H1 (cell line): Measurements from ENCODE around the gene LRP1-AS. TPM values are rescaled to one million over a fixed set of nuclear protein-coding genes. Genes with fewer than 3 reads are reported as not detected.
A peak's percentile ranks its signal among the peaks of the same experiment; 100 is the strongest.

Source experiments
- CTCF ChIA-PET: fragments of 300-600 bp; sonication (Branson Sonifier 250); formaldehyde crosslinking; loops from one replicate; lab custom pipeline; 2021; ENCODE audit not compliant: partially characterized antibody; lab: Charles Lee
- POLR2A ChIA-PET: fragments of 300-600 bp; sonication (Branson Sonifier 250); formaldehyde crosslinking; loops from one replicate; lab custom pipeline; 2021; ENCODE audit warnings: inconsistent platforms; ENCODE audit not compliant: partially characterized antibody; lab: Charles Lee
- DNase-seq, 2 experiments: peaks; one replicate each; pipeline versions ENCODE4 v3.0.0 to v3.0.0-alpha.2; 2010 to 2022; ENCODE audit warnings: low spot score in 2 of 2, low read depth in 1 of 2, mixed read lengths in 1 of 2
- FAIRE-seq: peaks from 2 replicates; lab custom pipeline; 2011; peaks lifted over from hg19 to GRCh38; lab: Jason Lieb, UNC
- H2AFZ ChIP-seq: 2 replicates; pipeline ENCODE4 v1.8.1; 2012; ENCODE audit warnings: low read length, inconsistent platforms
- H2AK5ac ChIP-seq: 2 replicates; pipeline ENCODE4 v1.6.1; 2013; ENCODE audit warnings: low read depth, low read length
- H2BK120ac ChIP-seq: replicated peaks from 2 replicates; pipeline ENCODE3; 2013; ENCODE audit warnings: low read depth, low read length, inconsistent platforms
- H2BK12ac ChIP-seq: 2 replicates; pipeline ENCODE4 v1.6.1; 2013; ENCODE audit warnings: low read depth, low read length
- H2BK15ac ChIP-seq: 2 replicates; pipeline ENCODE4 v1.6.1; 2013; ENCODE audit warnings: low read length
- H2BK20ac ChIP-seq: 2 replicates; pipeline ENCODE4 v1.6.1; 2013; ENCODE audit warnings: low read length
- H2BK5ac ChIP-seq: 2 replicates; pipeline ENCODE4 v1.6.1; 2013; ENCODE audit warnings: low read depth, low read length
- H3K14ac ChIP-seq: 2 replicates; pipeline ENCODE4 v1.6.1; 2013; ENCODE audit warnings: inconsistent platforms; ENCODE audit not compliant: insufficient read length
- H3K18ac ChIP-seq: 2 replicates; pipeline ENCODE4 v1.6.1; 2013; ENCODE audit warnings: low read length; ENCODE audit errors: extremely low read depth
- H3K23ac ChIP-seq: 2 replicates; pipeline ENCODE4 v1.6.1; 2013; ENCODE audit warnings: inconsistent platforms; ENCODE audit not compliant: insufficient read length
- H3K23me2 ChIP-seq: 2 replicates; pipeline ENCODE4 v1.6.1; 2013; ENCODE audit warnings: low read depth, low read length
- H3K27ac ChIP-seq: 2 replicates; pipeline ENCODE4 v1.6.1; 2011; ENCODE audit warnings: low read depth, low read length, inconsistent platforms
- H3K27me3 ChIP-seq, 4 experiments: replicated peaks in 1 of 4; 1 replicate in 1 of 4; 2 replicates in 3 of 4; pipeline versions ENCODE4 v1.6.1 to v1.8.1; 2011 to 2013; ENCODE audit warnings: low read length in 3 of 4, mild to moderate bottlenecking in 3 of 4, inconsistent platforms in 2 of 4, mixed read lengths in 2 of 4, moderate library complexity in 1 of 4; ENCODE audit not compliant: control insufficient read depth in 3 of 4, insufficient read depth in 3 of 4; ENCODE audit errors: extremely low read depth in 1 of 4
- H3K36me3 ChIP-seq, 4 experiments: 2 replicates each; pipeline versions ENCODE4 v1.6.1 to v1.8.1; 2011 to 2013; ENCODE audit warnings: mild to moderate bottlenecking in 4 of 4, low read length in 3 of 4, moderate library complexity in 2 of 4, control low read depth in 1 of 4, inconsistent platforms in 1 of 4; ENCODE audit not compliant: insufficient read depth in 4 of 4, control insufficient read depth in 2 of 4
- H3K4ac ChIP-seq: replicated peaks from 2 replicates; pipeline ENCODE3; 2013; ENCODE audit warnings: low read length, low read depth, mixed read lengths, inconsistent platforms; ENCODE audit not compliant: insufficient read length
- H3K4me1 ChIP-seq, 4 experiments: replicated peaks in 1 of 4; 1 replicate in 1 of 4; 2 replicates in 3 of 4; pipeline versions ENCODE4 v1.6.1 to v1.8.1; 2011 to 2013; ENCODE audit warnings: low read length in 3 of 4, inconsistent platforms in 2 of 4, mixed read lengths in 1 of 4; ENCODE audit not compliant: insufficient read depth in 4 of 4, control insufficient read depth in 3 of 4
- H3K4me2 ChIP-seq, 2 experiments: 2 replicates each; pipeline versions ENCODE4 v1.6.1 to v1.8.1; 2011 to 2013; ENCODE audit warnings: low read depth in 2 of 2, low read length in 2 of 2, control low read depth in 1 of 2, inconsistent platforms in 1 of 2, mild to moderate bottlenecking in 1 of 2; ENCODE audit not compliant: insufficient read depth in 1 of 2
- H3K4me3 ChIP-seq, 4 experiments: fragments of 200-600, 300-600 bp in 1 of 4; sonication (generic), shearing (Covaris generic), sonication (Bioruptor Twin) in 1 of 4; 2 replicates each; pipeline versions ENCODE4 v1.5.1 to v1.8.1; 2011 to 2016; ENCODE audit warnings: low read length in 4 of 4, low read depth in 3 of 4, control low read depth in 2 of 4, inconsistent platforms in 2 of 4, mild to moderate bottlenecking in 2 of 4, mixed read lengths in 1 of 4, moderate library complexity in 1 of 4; ENCODE audit not compliant: insufficient read depth in 2 of 4; ENCODE audit errors: extremely low read depth in 1 of 4
- H3K56ac ChIP-seq: replicated peaks from 2 replicates; pipeline ENCODE3; 2013; ENCODE audit warnings: low read depth, mild to moderate bottlenecking, mixed read lengths, low read length, inconsistent platforms; ENCODE audit not compliant: insufficient read length
- H3K79me1 ChIP-seq: 2 replicates; pipeline ENCODE4 v1.6.1; 2013; ENCODE audit warnings: low read depth, low read length, control low read depth
- H3K79me2 ChIP-seq, 2 experiments: 2 replicates each; pipeline versions ENCODE4 v1.6.1 to v1.8.1; 2012 to 2013; ENCODE audit warnings: low read length in 2 of 2, mild to moderate bottlenecking in 2 of 2, inconsistent platforms in 1 of 2; ENCODE audit not compliant: insufficient read depth in 2 of 2, control insufficient read depth in 1 of 2
- H3K9ac ChIP-seq, 4 experiments: replicated peaks in 1 of 4; 1 replicate in 1 of 4; 2 replicates in 3 of 4; pipeline versions ENCODE4 v1.6.1 to v1.8.1; 2011 to 2013; ENCODE audit warnings: low read depth in 3 of 4, low read length in 3 of 4, control low read depth in 2 of 4, mild to moderate bottlenecking in 2 of 4, moderate library complexity in 2 of 4, inconsistent platforms in 1 of 4; ENCODE audit errors: extremely low read depth in 1 of 4
- H3K9me3 ChIP-seq, 2 experiments: 2 replicates each; pipeline versions ENCODE4 v1.6.1 to v1.8.1; 2012 to 2013; ENCODE audit warnings: mild to moderate bottlenecking in 2 of 2, moderate library complexity in 2 of 2, control low read depth in 1 of 2, inconsistent platforms in 1 of 2, low read depth in 1 of 2, low read length in 1 of 2, mixed read lengths in 1 of 2; ENCODE audit not compliant: insufficient read depth in 2 of 2
- H4K20me1 ChIP-seq, 2 experiments: replicated peaks in 1 of 2; 2 replicates each; pipeline versions ENCODE3 to v1.8.1; 2011 to 2013; ENCODE audit warnings: inconsistent platforms in 2 of 2, low read length in 2 of 2, mild to moderate bottlenecking in 1 of 2; ENCODE audit not compliant: insufficient read depth in 2 of 2, control insufficient read depth in 1 of 2
- H4K5ac ChIP-seq: 2 replicates; pipeline ENCODE4 v1.6.1; 2013; ENCODE audit warnings: low read length, low read depth, mixed read lengths, inconsistent platforms; ENCODE audit not compliant: insufficient read length
- H4K8ac ChIP-seq: 2 replicates; pipeline ENCODE4 v1.8.0; 2013; ENCODE audit warnings: mild to moderate bottlenecking, moderate library complexity, low read length, inconsistent platforms; ENCODE audit not compliant: insufficient read depth; ENCODE audit errors: extremely low read depth
- H4K91ac ChIP-seq: replicated peaks from 2 replicates; pipeline ENCODE3; 2013; ENCODE audit warnings: low read length, mixed read lengths, inconsistent platforms; ENCODE audit not compliant: insufficient read length
- CREB1 ChIP-seq: IDR thresholded peaks from 2 replicates; pipeline ENCODE4 v1.6.1; 2012; ENCODE audit warnings: inconsistent platforms
- POLR2A ChIP-seq, 2 experiments: IDR thresholded peaks; 1 replicate in 1 of 2; 2 replicates in 1 of 2; pipeline ENCODE4 v1.6.1; 2011; ENCODE audit warnings: low read depth in 2 of 2, low read length in 2 of 2, mild to moderate bottlenecking in 2 of 2; ENCODE audit errors: control extremely low read depth in 1 of 2
- POLR2AphosphoS5 ChIP-seq: IDR thresholded peaks from 2 replicates; pipeline ENCODE4 v1.6.1; 2011; ENCODE audit warnings: low read depth, low read length
- POU5F1 ChIP-seq: IDR thresholded peaks from 2 replicates; pipeline ENCODE4 v1.6.1; 2011; ENCODE audit warnings: low read depth, mild to moderate bottlenecking, low read length, moderate library complexity
- RNF2 ChIP-seq: fragments of 200-900, 300-1000 bp; sonication (generic); IDR thresholded peaks from 2 replicates; pipeline ENCODE4 v1.7.1; 2016; ENCODE audit warnings: borderline replicate concordance, low read depth, mild to moderate bottlenecking, antibody characterized with exemption, low read length; ENCODE audit not compliant: poor library complexity, severe bottlenecking; ENCODE audit errors: missing control alignments
- SP1 ChIP-seq: IDR thresholded peaks from 2 replicates; pipeline ENCODE4 v1.6.1; 2011; ENCODE audit warnings: low read depth, low read length
- YY1 ChIP-seq: IDR thresholded peaks from 2 replicates; pipeline ENCODE4 v1.6.1; 2011; ENCODE audit warnings: low read depth, mild to moderate bottlenecking, low read length
- WGBS, 2 experiments: shearing (Covaris generic) in 1 of 2; methylation state at CpG; one replicate each; pipeline versions ENCODE4 v1.1.6 to v1.1.7; 2013 to 2015; ENCODE audit warnings: low lambda C conversion rate in 2 of 2, mixed read lengths in 2 of 2, inconsistent platforms in 1 of 2, low coverage in 1 of 2, missing lambda C conversion rate in 1 of 2; ENCODE audit not compliant: insufficient replicate concordance in 2 of 2, insufficient coverage in 1 of 2, insufficient read length in 1 of 2; ENCODE audit errors: extremely low coverage in 1 of 2, missing lambda C conversion rate in 1 of 2; 5-methylcytosine and 5-hydroxymethylcytosine counted together
- polyA plus RNA-seq, 7 experiments: library from polyadenylated mRNA; depleted of rRNA in 3 of 7; stranded (reverse) in 5 of 7; unstranded in 2 of 7; fragments of >200 nt in 5 of 7; fragments of 200-250 nt in 2 of 7; gene quantifications; 1 replicate in 5 of 7; 2 replicates in 1 of 7; 4 replicates in 1 of 7; pipeline versions ENCODE4 v1.2.1 to v1.2.3, GENCODE V29; 2011 to 2013; ENCODE audit warnings: missing spikeins in 2 of 7, mixed read lengths in 2 of 7
- total RNA-seq: library from RNA; stranded (reverse); fragmentation: NEBNext Ultra II Directional; extraction: Animal tissue kit (Norgen Biotek cat#: 25700); gene quantifications from 2 replicates; pipeline ENCODE4 v1.2.1, GENCODE V29; 2021

LRP1-AS gene
- total and polyA plus RNA-seq, 2 of the 8 experiments (the other 6 are each of a cell fraction or from before 2014, with no cell fraction given), result not detected

GRCh38 chr12:57150400-57151000 lies 3.1 kb upstream of the LRP1-AS start:
- Histone ChIP-seq H3K14ac (no peak overlapping the region), H4K20me1 (peaks cover 13 to 14% of the 10 kb centered on the region in 2 experiments)
- no peak for FAIRE-seq

More at GRCh38 chr12:57150400-57151000, 3.1 kb upstream of the LRP1-AS start:
- Histone ChIP-seq H2BK20ac (no peak overlapping the region), H4K5ac (no peak overlapping the region), H3K23me2 (no peaks in the 10 kb centered on the region), H2BK5ac (no peak overlapping the region), H2BK15ac (no peak overlapping the region), H2AFZ (no peak overlapping the region), H3K4me3 (no peak overlapping the region), H3K4ac (no peak overlapping the region), H3K4me1 (peaks cover 0 to 6% (median 2%) of the 10 kb centered on the region in 4 experiments; a peak in 4 of 7 replicates), H3K36me3 (peaks cover 13 to 44% (median 34%) of the 10 kb centered on the region in 4 experiments; a peak in 7 of 8 replicates), H3K9ac (no peak overlapping the region), H3K79me1 (peaks cover 2% of the 10 kb centered on the region; the same call in 1 of the 2 replicates), H3K56ac (no peak overlapping the region), H3K27ac (no peak overlapping the region), H3K23ac (no peak overlapping the region), H2BK120ac (no peak overlapping the region), H3K27me3 (no peaks in the 10 kb centered on the region), H3K4me2 (no peak overlapping the region), H3K18ac (no peak overlapping the region), H2BK12ac (no peak overlapping the region), H3K9me3 (no peaks in the 10 kb centered on the region), H4K8ac (no peak overlapping the region), H2AK5ac (no peak overlapping the region), H4K91ac (no peak overlapping the region), H3K79me2 (no peaks in the 10 kb centered on the region)
- ChIA-PET POLR2A (interaction anchor here (0.5 to 4.5 kb wide), 11 partner anchors 7 to 133 kb away, joined by 3 to 29 read pairs (median 3); partner anchors contain the start of gene LRP1), CTCF (interaction anchor here (1.0 to 6.6 kb wide), 6 partner anchors 24 to 76 kb away, joined by 3 to 58 read pairs (median 4); no protein-coding TSS in a partner anchor)
- TF ChIP-seq POU5F1, result no peak
- TF ChIP-seq YY1, result no peak
- no peak for TF ChIP-seq RNF2
- TF ChIP-seq CREB1, result no peak
- TF ChIP-seq POLR2AphosphoS5, result peak; percentile 56
- no peak for TF ChIP-seq POLR2A (IDR thresholded peaks at IDR 0.05; ENCODE audit: control extremely low read depth in 1 of 2, low read depth in 2 of 2, low read length in 2 of 2)
- TF ChIP-seq SP1, result no peak
- DNase-seq, result no peak
- 83% methylated on average over 6 of the region's 6 CpGs; no CpG with 5 or more reads in 1 of the 2 experiments for WGBS, 2 experiments
